Dendritic cell treated with granulocyte-macrophage colony-stimulating factor and Interleukin-4, amounts not matched to agents 40 ng/mL and 50 ng/mL, for 4 days (primary cell): ENCODE results near the gene INPP4B.

Experiments
- H3K27ac Mint-ChIP-seq: one replicate; pipeline ENCODE4 v1.8.0; 2022; ENCODE audit warnings: mild to moderate bottlenecking, mixed read lengths
- H3K27me3 Mint-ChIP-seq: one replicate; pipeline ENCODE4 v1.8.0; 2022; ENCODE audit warnings: mild to moderate bottlenecking, mixed read lengths
- H3K36me3 Mint-ChIP-seq: one replicate; pipeline ENCODE4 v1.8.0; 2022; ENCODE audit warnings: low read depth, mixed read lengths
- H3K4me1 Mint-ChIP-seq: one replicate; pipeline ENCODE4 v1.8.0; 2022; ENCODE audit warnings: low read depth, mixed read lengths
- H3K4me3 Mint-ChIP-seq: one replicate; pipeline ENCODE4 v1.8.0; 2022; ENCODE audit warnings: mild to moderate bottlenecking, moderate library complexity, mixed read lengths
- H3K9me3 Mint-ChIP-seq: one replicate; pipeline ENCODE4 v1.8.0; 2022; ENCODE audit warnings: mixed read lengths
- intact Hi-C: fragments of 100-400 bp; cut with micrococcal nuclease; formaldehyde crosslinking; loops from one replicate; pipeline ENCODE4 v1.15.0; 2022

Gene INPP4B

DNA sequence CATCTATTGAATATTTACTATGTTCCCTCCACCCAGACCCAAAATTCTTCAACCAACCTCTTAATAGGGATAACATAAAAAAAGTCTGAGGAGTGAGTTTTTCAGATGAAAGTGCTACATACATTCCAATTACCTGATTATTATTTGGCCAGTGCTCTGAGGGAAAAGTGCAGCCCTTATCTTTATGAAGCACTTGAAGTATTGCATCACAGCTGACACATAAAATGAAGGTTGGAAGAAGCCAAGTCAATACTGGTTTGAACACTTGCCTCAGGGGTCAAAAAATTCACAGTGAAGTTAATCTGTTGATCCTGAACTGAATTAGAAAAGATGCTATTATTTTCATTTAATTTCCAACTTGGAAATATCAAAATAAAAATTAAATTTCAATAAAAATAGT, 498.9 kb downstream of the INPP4B start:
- Mint-ChIP-seq H3K4me3 (no peak overlapping the region), H3K4me1 (no peaks in the 10 kb centered on the region), H3K27me3 (no peaks in the 10 kb centered on the region), H3K36me3 (no peaks in the 10 kb centered on the region), H3K9me3 (no peaks in the 10 kb centered on the region), H3K27ac (no peak overlapping the region)
- intact Hi-C loops = no loop called here

DNA sequence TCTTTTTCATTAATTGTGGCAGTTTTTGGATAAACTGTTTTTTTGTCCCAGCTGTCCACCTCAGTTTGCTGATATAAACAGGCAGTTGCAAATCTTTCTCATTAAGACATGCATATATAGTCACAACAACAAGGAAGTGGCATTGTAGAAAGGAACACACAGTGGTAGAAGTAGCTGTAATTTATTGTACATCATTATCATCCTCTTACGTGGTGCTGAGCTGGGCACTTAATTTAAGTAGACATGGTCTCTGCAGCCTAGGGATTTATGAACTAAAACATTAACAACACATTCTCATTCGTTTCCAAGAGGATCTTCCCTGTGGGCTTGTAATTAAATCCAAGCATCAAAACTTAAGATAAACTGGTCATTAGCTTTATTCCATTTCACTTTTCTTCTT, 500.2 kb downstream of the INPP4B start:
- no peaks in the 10 kb centered on the region for H3K27me3 Mint-ChIP-seq
- no peak overlapping the region for H3K4me3 Mint-ChIP-seq
- no peaks in the 10 kb centered on the region for H3K4me1 Mint-ChIP-seq
- H3K36me3 Mint-ChIP-seq = no peaks in the 10 kb centered on the region
- no peak overlapping the region for H3K27ac Mint-ChIP-seq
- intact Hi-C loops = no loop called here
- no peaks in the 10 kb centered on the region for H3K9me3 Mint-ChIP-seq

DNA sequence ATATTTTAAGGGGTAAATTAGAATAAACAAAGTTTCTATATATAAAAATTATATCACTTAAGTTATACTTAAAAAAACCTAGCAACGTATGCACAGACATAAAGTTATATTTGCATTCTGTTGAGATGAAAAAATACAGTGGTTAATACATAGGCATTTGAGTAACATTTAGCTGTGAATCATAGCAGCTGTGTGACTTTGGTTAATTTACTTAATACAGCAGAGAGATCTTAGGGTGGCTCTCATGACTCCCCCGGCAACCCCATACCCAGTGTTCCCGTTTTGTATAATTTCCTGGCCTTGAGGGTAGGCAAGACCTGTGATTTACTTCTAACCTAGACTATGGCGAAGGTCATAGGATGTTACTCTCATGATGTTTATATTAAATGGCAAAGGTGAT, 504.8 kb downstream of the INPP4B start:
- Mint-ChIP-seq H3K9me3 (peaks cover 3% of the 10 kb centered on the region), H3K27me3 (no peaks in the 10 kb centered on the region), H3K27ac (no peak overlapping the region), H3K4me3 (no peak overlapping the region), H3K36me3 (no peaks in the 10 kb centered on the region), H3K4me1 (no peaks in the 10 kb centered on the region)
- intact Hi-C loops = no loop called here

DNA sequence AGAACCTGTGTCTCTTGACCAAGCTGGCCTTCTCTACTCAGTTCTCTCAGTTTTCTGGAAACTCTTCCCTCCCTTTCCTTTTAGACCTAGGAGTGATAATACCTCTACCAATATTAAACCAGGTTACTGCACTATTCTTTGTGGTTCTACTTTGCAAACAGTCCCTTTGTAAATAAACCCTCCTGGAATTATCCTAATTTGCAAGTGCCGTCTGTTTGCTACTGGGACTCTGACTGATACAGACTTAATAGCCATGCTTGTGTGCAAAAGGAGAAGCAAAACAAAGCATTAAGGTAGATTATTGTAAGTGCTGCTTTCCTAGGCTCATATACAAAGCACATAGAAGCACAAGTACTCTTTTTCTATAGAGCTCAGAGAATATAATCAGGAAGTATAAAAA, 507.0 kb downstream of the INPP4B start:
- H3K9me3 Mint-ChIP-seq = peaks cover 10% of the 10 kb centered on the region
- no peak overlapping the region for H3K4me3 Mint-ChIP-seq
- no peaks in the 10 kb centered on the region for H3K36me3 Mint-ChIP-seq
- no peaks in the 10 kb centered on the region for H3K4me1 Mint-ChIP-seq
- no peak overlapping the region for H3K27ac Mint-ChIP-seq
- intact Hi-C loops = no loop called here
- no peaks in the 10 kb centered on the region for H3K27me3 Mint-ChIP-seq

DNA sequence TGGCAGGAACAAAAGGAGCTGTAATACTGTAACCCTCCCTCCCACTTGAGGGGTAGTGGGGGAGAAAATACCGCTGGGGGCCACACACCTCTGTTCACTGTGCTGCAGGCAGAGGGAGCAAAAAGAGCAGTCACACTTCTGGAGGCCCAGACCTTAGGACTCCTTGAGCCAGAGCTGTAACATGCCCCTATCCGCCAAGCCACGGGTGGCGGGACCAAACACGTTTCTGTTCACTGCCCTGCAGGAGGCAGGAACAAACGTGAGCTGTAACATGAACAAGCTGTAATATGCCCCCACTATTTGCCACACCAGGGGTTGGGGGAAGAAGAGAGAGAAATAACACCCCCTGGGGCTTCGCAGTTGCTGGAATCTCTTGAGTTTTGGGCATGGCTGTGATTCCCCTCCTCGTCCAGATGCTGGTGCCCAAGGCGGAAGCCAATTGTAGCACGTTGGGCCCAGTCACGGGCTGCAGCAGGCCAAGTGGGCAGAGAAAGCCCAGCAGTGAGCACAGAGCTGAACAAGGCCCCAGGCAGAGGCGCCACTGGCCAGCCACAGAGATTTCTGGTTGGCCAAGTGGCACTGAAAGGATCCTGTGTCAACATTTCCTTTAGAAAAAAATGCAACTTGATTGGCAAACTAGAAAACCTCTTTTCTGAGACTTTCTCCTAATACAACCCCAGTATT, 509.7 kb downstream of the INPP4B start:
- intact Hi-C loops = no loop called here
- H3K4me3 Mint-ChIP-seq = no peak overlapping the region
- no peaks in the 10 kb centered on the region for H3K27me3 Mint-ChIP-seq
- H3K4me1 Mint-ChIP-seq = no peaks in the 10 kb centered on the region
- peaks cover 10% of the 10 kb centered on the region for H3K9me3 Mint-ChIP-seq
- no peak overlapping the region for H3K27ac Mint-ChIP-seq
- no peaks in the 10 kb centered on the region for H3K36me3 Mint-ChIP-seq

DNA sequence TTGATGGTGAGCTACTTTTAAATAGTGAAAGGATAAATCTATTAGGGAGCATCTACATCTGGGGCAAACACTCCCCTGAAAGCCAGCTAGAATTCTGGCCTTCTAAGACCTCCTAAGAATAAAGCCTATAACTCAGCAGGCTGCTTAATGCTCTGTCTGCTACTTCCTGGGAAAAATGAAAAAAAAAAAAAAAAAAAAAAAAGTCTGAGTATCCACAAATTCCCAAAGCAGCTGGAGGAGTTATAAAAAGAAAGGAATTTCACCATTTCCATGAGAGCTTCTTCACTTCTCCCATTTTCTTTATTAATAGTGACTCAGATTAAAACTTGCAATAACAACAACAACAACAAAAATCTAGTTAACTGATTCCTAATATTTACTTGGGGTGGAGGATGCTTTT, 511.2 kb downstream of the INPP4B start:
- Mint-ChIP-seq H3K27ac (no peak overlapping the region), H3K27me3 (no peaks in the 10 kb centered on the region), H3K36me3 (no peaks in the 10 kb centered on the region), H3K4me3 (no peak overlapping the region), H3K4me1 (no peaks in the 10 kb centered on the region), H3K9me3 (peaks cover 10% of the 10 kb centered on the region)
- intact Hi-C loops = no loop called here

DNA sequence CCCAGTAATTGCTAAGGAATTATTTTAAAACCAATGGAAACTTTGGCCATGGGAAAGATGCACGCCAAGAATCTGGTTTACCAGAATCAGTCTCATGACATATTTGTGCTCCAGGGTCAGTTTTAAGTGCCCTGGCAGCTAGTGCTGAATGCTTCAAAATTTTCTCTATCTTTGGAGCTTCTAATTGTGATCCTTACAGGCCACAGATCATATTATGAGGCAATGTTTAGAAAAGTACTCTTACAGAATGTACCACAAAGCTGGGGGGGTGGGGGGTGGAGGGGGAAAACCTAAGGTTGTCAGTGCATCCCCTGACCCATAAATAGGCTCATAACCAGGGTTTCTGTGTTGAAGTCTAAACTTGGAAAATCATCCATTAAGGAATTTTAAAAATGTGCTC, 514.5 kb downstream of the INPP4B start:
- no peaks in the 10 kb centered on the region for H3K4me1 Mint-ChIP-seq

DNA sequence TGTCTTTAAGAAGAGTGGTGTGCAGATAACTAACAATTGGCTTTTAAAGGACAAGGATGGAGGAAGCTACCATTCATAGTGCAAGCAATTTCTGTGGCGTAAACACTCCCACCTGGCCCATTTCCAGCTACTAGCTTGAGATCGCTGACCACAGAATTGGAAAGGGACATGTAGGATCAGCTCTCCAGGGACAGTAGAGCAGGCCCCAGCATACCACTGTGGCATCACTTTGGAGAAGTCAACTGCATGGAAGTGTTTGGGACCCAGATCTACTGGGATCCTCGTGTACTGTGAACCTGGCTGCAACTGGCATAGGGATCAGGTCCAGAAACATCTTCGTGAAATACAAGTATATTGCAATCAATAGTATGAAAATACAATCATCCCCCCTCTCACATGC, 515.0 kb downstream of the INPP4B start:
- Mint-ChIP-seq H3K27ac (no peak overlapping the region), H3K36me3 (no peaks in the 10 kb centered on the region), H3K4me3 (no peak overlapping the region), H3K27me3 (no peaks in the 10 kb centered on the region), H3K4me1 (no peaks in the 10 kb centered on the region), H3K9me3 (peaks cover 6% of the 10 kb centered on the region)
- intact Hi-C loops = no loop called here

More for the DNA sequence above, 514.5 kb downstream of the INPP4B start:
- Mint-ChIP-seq H3K27ac (no peak overlapping the region), H3K27me3 (no peaks in the 10 kb centered on the region), H3K4me3 (no peak overlapping the region), H3K36me3 (no peaks in the 10 kb centered on the region), H3K9me3 (peaks cover 10% of the 10 kb centered on the region)
- intact Hi-C loops = no loop called here

DNA sequence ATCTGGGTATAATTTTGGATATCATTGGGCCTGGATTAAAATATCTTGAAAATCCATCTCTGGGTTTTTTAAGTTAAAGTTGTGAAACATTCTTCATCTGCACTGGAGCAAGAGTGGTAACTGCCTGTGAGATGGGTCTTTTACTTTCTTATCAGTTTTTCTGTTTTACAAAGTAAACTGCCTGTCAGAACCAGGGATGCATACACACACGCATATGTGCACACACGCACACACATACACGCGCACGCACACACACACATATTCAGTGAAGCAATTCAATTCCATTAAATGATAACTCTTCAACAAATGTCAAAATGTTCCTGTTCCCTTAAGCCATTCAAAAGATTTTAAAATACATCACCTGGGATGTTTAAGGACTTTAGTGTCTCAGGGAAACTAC, 515.8 kb downstream of the INPP4B start:
- Mint-ChIP-seq H3K9me3 (no peaks in the 10 kb centered on the region), H3K27me3 (no peaks in the 10 kb centered on the region), H3K4me3 (no peak overlapping the region), H3K4me1 (no peaks in the 10 kb centered on the region), H3K27ac (no peak overlapping the region), H3K36me3 (no peaks in the 10 kb centered on the region)
- intact Hi-C loops = no loop called here

DNA sequence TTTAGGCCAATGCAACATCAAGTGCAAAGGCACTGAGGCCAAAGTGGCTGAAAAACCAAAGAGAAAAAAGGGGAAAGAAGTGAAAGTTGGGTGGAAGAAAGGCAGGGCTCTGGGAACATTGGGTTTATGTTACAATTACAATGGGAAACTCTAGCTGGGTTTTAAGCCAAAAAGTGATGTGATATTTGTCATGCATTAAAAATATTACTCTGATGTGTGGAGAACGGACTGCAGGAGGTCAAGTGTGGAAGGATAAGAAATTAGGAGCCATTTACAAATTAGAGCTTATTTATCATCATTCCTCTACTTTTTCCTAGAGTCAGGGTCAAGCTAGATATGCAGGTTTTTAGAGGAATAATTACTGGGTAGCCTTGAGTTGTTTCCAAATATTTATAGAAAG, 516.8 kb downstream of the INPP4B start:
- intact Hi-C loops = no loop called here
- no peaks in the 10 kb centered on the region for H3K9me3 Mint-ChIP-seq
- H3K27ac Mint-ChIP-seq = no peak overlapping the region
- H3K27me3 Mint-ChIP-seq = no peaks in the 10 kb centered on the region
- no peaks in the 10 kb centered on the region for H3K4me1 Mint-ChIP-seq
- H3K4me3 Mint-ChIP-seq = no peak overlapping the region
- H3K36me3 Mint-ChIP-seq = no peaks in the 10 kb centered on the region

DNA sequence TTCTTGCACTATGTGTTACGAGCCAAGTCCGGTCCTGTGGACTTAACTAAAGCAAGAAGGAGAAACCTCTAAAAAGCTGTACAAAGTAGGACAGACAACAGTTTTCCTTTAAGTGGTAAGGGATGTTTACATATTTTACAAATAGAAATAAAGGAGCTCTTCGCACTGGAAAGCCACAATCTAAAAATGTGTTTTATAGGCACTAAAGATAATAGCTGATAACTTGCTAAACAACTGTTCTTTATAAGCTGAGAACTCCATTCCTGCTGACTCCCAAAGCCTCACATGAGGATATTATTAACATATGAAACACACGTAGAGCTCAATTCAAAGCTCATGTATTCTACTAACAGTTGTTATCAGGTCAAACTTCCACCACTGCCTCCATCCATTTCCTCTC, 519.9 kb downstream of the INPP4B start:
- Mint-ChIP-seq H3K9me3 (no peaks in the 10 kb centered on the region), H3K36me3 (no peaks in the 10 kb centered on the region), H3K4me1 (no peaks in the 10 kb centered on the region), H3K27me3 (no peaks in the 10 kb centered on the region), H3K4me3 (no peak overlapping the region), H3K27ac (no peak overlapping the region)
- intact Hi-C loops = no loop called here

DNA sequence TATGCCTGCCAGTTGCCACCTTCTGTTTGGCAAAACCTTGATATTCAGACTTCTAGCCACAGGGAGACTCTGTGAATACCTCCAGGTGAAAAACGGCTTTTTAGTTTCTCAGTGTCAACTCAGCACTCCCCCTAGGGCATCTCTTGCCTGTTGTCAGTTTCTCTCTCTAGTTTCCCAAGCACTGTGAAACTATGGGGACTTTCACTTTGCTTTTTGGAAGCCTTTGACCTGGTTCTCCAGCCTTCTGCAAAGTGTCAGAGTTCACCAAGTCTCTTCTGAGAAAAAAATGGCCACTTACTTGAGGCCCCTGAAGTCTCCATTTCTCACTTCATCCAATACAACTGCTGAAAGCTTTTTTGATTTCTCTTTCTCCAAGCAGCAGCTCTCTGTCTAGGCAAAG, 521.5 kb downstream of the INPP4B start:
- no peak overlapping the region for H3K4me3 Mint-ChIP-seq
- no peaks in the 10 kb centered on the region for H3K36me3 Mint-ChIP-seq
- H3K4me1 Mint-ChIP-seq = no peaks in the 10 kb centered on the region
- no peaks in the 10 kb centered on the region for H3K27me3 Mint-ChIP-seq
- no peaks in the 10 kb centered on the region for H3K9me3 Mint-ChIP-seq
- intact Hi-C loops = no loop called here
- H3K27ac Mint-ChIP-seq = no peak overlapping the region

DNA sequence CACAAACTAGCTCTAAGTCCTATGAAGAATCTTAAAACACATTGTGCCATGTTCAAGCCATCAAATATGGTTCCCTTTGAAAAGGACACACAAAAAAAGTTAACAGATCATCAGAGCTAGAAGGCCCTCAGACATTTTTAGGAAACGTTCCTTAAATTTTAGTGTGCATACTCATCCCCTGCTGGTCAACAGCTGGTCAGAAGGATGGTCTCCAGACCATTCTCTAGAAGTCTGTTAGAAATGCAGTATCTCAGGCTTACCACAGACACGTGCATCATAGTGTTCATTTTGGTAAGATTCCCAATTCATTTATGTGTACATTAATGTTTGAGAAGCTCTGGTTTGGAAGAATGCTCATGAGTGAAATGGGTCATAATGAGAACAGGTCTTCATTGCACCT, 523.1 kb downstream of the INPP4B start:
- Mint-ChIP-seq H3K4me3 (no peak overlapping the region), H3K4me1 (no peaks in the 10 kb centered on the region), H3K36me3 (no peaks in the 10 kb centered on the region), H3K9me3 (no peaks in the 10 kb centered on the region), H3K27me3 (no peaks in the 10 kb centered on the region), H3K27ac (no peak overlapping the region)
- intact Hi-C loops = no loop called here

DNA sequence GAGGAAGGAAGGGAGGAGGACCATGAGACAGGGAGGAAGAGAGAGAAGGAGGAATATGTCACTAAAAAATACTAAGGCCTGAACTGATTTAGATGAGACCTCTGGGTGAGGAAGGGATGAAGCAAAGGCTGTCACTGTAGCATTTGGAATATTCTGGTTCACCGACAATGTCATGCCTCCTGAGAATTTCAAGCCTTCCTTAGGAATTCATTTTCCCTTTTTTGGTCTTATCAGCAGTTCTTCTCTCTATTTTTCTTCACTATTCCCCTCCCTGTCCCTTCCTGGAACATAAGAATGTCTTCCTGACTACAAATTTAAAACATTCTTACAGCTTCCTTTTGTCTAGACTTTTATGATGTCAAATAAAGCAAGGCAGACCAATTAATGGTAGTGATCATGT, 527.8 kb downstream of the INPP4B start:
- intact Hi-C loops = no loop called here
- Mint-ChIP-seq H3K9me3 (no peaks in the 10 kb centered on the region), H3K4me1 (no peaks in the 10 kb centered on the region), H3K36me3 (no peaks in the 10 kb centered on the region), H3K4me3 (no peak overlapping the region), H3K27ac (no peak overlapping the region), H3K27me3 (no peaks in the 10 kb centered on the region)

DNA sequence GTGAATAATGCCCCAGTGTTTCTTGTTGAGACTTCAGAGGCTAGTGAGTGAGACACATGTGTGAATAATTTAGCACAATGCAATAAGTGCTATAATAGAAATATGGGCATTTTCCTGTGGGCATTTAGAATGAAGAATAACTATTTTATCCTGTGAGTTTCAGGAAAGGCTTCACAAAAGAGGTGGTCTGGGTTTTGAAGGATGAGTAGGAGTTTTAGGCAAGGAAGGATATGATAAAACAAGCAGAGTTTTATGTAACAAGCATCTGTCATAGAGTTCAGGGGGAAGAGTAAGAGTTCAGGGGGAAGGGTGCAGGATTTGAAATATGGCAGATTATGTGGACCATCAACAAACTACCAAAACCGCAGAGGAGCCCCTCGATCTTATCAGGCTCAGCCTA, 529.2 kb downstream of the INPP4B start:
- Mint-ChIP-seq H3K4me3 (no peak overlapping the region), H3K27ac (no peak overlapping the region), H3K4me1 (no peaks in the 10 kb centered on the region), H3K36me3 (no peaks in the 10 kb centered on the region), H3K27me3 (no peaks in the 10 kb centered on the region), H3K9me3 (no peaks in the 10 kb centered on the region)
- intact Hi-C loops = no loop called here
